A549 (cell line): ENCODE results near the gene ADARB2. TPM values are rescaled to one million over a fixed set of nuclear protein-coding genes. Genes with fewer than 3 reads are reported as not detected.
"Not testable (repeated sequence)": the region's sequence is repeated elsewhere in the genome, so short reads cannot be mapped to it uniquely, and the experiment has no call there.

ENCODE experiments used
- ATAC-seq, 2 experiments: fragments of 200-7000 bp in 1 of 2; fragments of >200 bp in 1 of 2; cut with Nextera tagmentation in 1 of 2; cut with Tn5 transposase in 1 of 2; 3 replicates each; pipeline versions ENCODE4 v1.8.0 to v1.9.1; 2018 to 2020; ENCODE audit warnings: mild to moderate bottlenecking in 1 of 2, moderate library complexity in 1 of 2
- CTCF ChIA-PET: fragments of 300-600 bp; sonication (Branson Sonifier 250); formaldehyde crosslinking; extraction: SDS; loops from one replicate; lab custom pipeline; 2021; ENCODE audit warnings: antibody characterized with exemption, inconsistent platforms; lab: Yijun Ruan, JAX
- POLR2A ChIA-PET: fragments of 350-600 bp; formaldehyde crosslinking; extraction: SDS; loops from one replicate; lab custom pipeline; 2021; ENCODE audit warnings: antibody characterized with exemption, inconsistent platforms; lab: Yijun Ruan, JAX
- DNase-seq, 2 experiments: peaks; one replicate each; pipeline versions ENCODE4 v3.0.0 to v3.0.0-alpha.2; 2011 to 2016; ENCODE audit warnings: low read depth in 1 of 2, low spot score in 1 of 2
- FAIRE-seq: peaks from 2 replicates; lab custom pipeline; 2011; peaks lifted over from hg19 to GRCh38; lab: Jason Lieb, UNC
- H3K27ac ChIP-seq, 2 experiments: fragments of >200 bp; sonication (Bioruptor Twin); formaldehyde crosslinking; 3 replicates each; pipeline ENCODE4 v1.5.1; 2016 to 2017
- H3K4me1 ChIP-seq: fragments of >200 bp; sonication (Bioruptor Twin); formaldehyde crosslinking; 3 replicates; pipeline ENCODE4 v1.6.1; 2016
- H3K4me2 ChIP-seq: fragments of >200 bp; sonication (Bioruptor Twin); formaldehyde crosslinking; 3 replicates; pipeline ENCODE4 v1.6.1; 2016
- H3K4me3 ChIP-seq: fragments of >200 bp; sonication (Bioruptor Twin); formaldehyde crosslinking; 3 replicates; pipeline ENCODE4 v1.5.1; 2016
- H3K9me3 ChIP-seq: fragments of >200 bp; sonication (Bioruptor Twin); formaldehyde crosslinking; 3 replicates; pipeline ENCODE4 v1.6.1; 2016
- CBX2 ChIP-seq: fragments of 200-600 bp; sonication (generic); IDR thresholded peaks from 2 replicates; pipeline ENCODE4 v1.6.1; 2016; ENCODE audit warnings: low read depth, mild to moderate bottlenecking, borderline replicate concordance
- CBX8 ChIP-seq: fragments of 200-600 bp; sonication (generic); IDR thresholded peaks from 2 replicates; pipeline ENCODE4 v1.6.1; 2016
- CHD4 ChIP-seq: fragments of 200-600 bp; sonication (generic); IDR thresholded peaks from 2 replicates; pipeline ENCODE4 v1.6.1; 2016; ENCODE audit warnings: antibody characterized with exemption, mild to moderate bottlenecking, borderline replicate concordance
- E2F6 ChIP-seq: IDR thresholded peaks from 2 replicates; pipeline ENCODE4 v1.6.1; 2012; ENCODE audit warnings: low read depth, borderline replicate concordance
- FOSB ChIP-seq: fragments of 250-450 bp; sonication (Bioruptor Pico); IDR thresholded peaks from 2 replicates; pipeline ENCODE4 v1.5.0; 2020; ENCODE audit warnings: mild to moderate bottlenecking, moderate library complexity
- GATA3 ChIP-seq: IDR thresholded peaks from 2 replicates; pipeline ENCODE4 v1.6.1; 2012; ENCODE audit warnings: borderline replicate concordance
- HES2 ChIP-seq: fragments of >200 bp; sonication (Bioruptor Twin); formaldehyde crosslinking; IDR thresholded peaks from 2 replicates; pipeline ENCODE4 v1.6.1; 2016
- HEYL ChIP-seq: fragments of 250-450 bp; sonication (Bioruptor Pico); IDR thresholded peaks from 2 replicates; pipeline ENCODE4 v1.8.0; 2021; ENCODE audit warnings: mild to moderate bottlenecking, moderate library complexity
- HOXA7 ChIP-seq: fragments of 250-450 bp; sonication (Bioruptor Pico); IDR thresholded peaks from 2 replicates; pipeline ENCODE4 v1.5.0; 2020; ENCODE audit warnings: mild to moderate bottlenecking, moderate library complexity
- JUNB ChIP-seq: fragments of >200 bp; sonication (Bioruptor Twin); formaldehyde crosslinking; IDR thresholded peaks from 2 replicates; pipeline ENCODE4 v1.6.1; 2016
- KDM5A ChIP-seq: fragments of 200-600 bp; sonication (generic); IDR thresholded peaks from 2 replicates; pipeline ENCODE4 v1.6.1; 2016; ENCODE audit warnings: antibody characterized with exemption, mild to moderate bottlenecking
- MAX ChIP-seq: IDR thresholded peaks from 2 replicates; pipeline ENCODE4 v1.6.1; 2012
- MAZ ChIP-seq: fragments of 150-350 bp; IDR thresholded peaks from 2 replicates; pipeline ENCODE4 v1.6.1; 2014; ENCODE audit warnings: antibody characterized with exemption, low read depth, low read length, borderline replicate concordance
- PBX3 ChIP-seq: IDR thresholded peaks from 2 replicates; pipeline ENCODE4 v1.6.1; 2012
- POLR2A ChIP-seq: IDR thresholded peaks from 2 replicates; pipeline ENCODE4 v1.6.1; 2012; ENCODE audit warnings: mild to moderate bottlenecking, low read length
- REST ChIP-seq: fragments of 200-600 bp; sonication (generic); IDR thresholded peaks from 2 replicates; pipeline ENCODE4 v1.6.1; 2016; ENCODE audit warnings: antibody characterized with exemption, mild to moderate bottlenecking, moderate library complexity
- RNF2 ChIP-seq: fragments of 200-600 bp; sonication (generic); IDR thresholded peaks from 2 replicates; pipeline ENCODE4 v1.6.1; 2016; ENCODE audit warnings: low read depth, mild to moderate bottlenecking, antibody characterized with exemption, moderate library complexity, borderline replicate concordance
- SREBF2 ChIP-seq: fragments of 450-650 bp; IDR thresholded peaks from 2 replicates; pipeline ENCODE4 v1.6.1; 2014; ENCODE audit warnings: mild to moderate bottlenecking, moderate library complexity
- TP53 ChIP-seq: fragments of 250-450 bp; sonication (Bioruptor Pico); IDR thresholded peaks from 2 replicates; pipeline ENCODE4 v1.5.0; 2021; ENCODE audit warnings: mild to moderate bottlenecking, moderate library complexity
- ZC3H11A ChIP-seq: fragments of 450-650 bp; IDR thresholded peaks from 2 replicates; pipeline ENCODE4 v1.6.1; 2014; ENCODE audit warnings: antibody characterized with exemption, mild to moderate bottlenecking
- ZFP36 ChIP-seq: fragments of 450-650 bp; IDR thresholded peaks from 2 replicates; pipeline ENCODE4 v1.6.1; 2014; ENCODE audit warnings: borderline replicate concordance; ENCODE audit not compliant: partially characterized antibody
- WGBS: methylation state at CpG from one replicate; pipeline ENCODE4 v1.1.6; 2017; ENCODE audit errors: missing lambda C conversion rate; 5-methylcytosine and 5-hydroxymethylcytosine counted together
- polyA plus RNA-seq, 4 experiments: library from polyadenylated mRNA; depleted of rRNA in 3 of 4; stranded (reverse); fragments of >200 nt; fragmentation: RNase III in 1 of 4; extraction: RNeasy Plus Mini Kit Qiagen cat#74134 plus additional on column Dnase treatment in 1 of 4; gene quantifications; 2 replicates in 3 of 4; 3 replicates in 1 of 4; pipeline ENCODE4 v1.2.3, GENCODE V29; 2011 to 2017

The ADARB2 gene
- polyA plus RNA-seq, 2 of the 4 experiments (the other 2 are of a cell fraction): not detected

GRCh38 chr10:1432161-1432560 is 305.2 kb downstream of the ADARB2 start (continued):
- no peak for TF ChIP-seq REST
- TF ChIP-seq, all 56 proteins: peak for 0

GRCh38 chr10:1431229-1431628 is 306.1 kb downstream of the ADARB2 start:
- DNase-seq (no peak), FAIRE-seq (no peak), ATAC-seq (no peak)
- ChIA-PET POLR2A (no interaction called here), CTCF (interaction anchor here (2.8 kb wide), 1 partner anchor 10 kb away, joined by 13 read pairs; no protein-coding TSS in a partner anchor)
- Histone ChIP-seq H3K9me3 (peaks cover 15% of the 10 kb centered on the region), H3K4me1 (no peaks in the 10 kb centered on the region), H3K27ac (no peak overlapping the region), H3K4me2 (no peak overlapping the region), H3K4me3 (no peak overlapping the region)
- 0% methylated on average over 1 of the region's 1 CpG for WGBS
- TF ChIP-seq FOSB (CRISPR knock-in tag) (no peak), PBX3 (no peak), RNF2 (no peak), E2F6 (no peak), MAZ (no peak), JUNB (no peak), CBX2 (no peak), ZC3H11A (no peak), CBX8 (no peak), HEYL (CRISPR knock-in tag) (no peak), TP53 (CRISPR knock-in tag) (no peak), POLR2A (no peak), CHD4 (no peak), GATA3 (no peak), HOXA7 (no peak), HES2 (no peak), SREBF2 (no peak), KDM5A (no peak), ZFP36 (no peak), MAX (no peak)

- H3K4me2 ChIP-seq, H3K4me3 ChIP-seq, DNase-seq, H3K4me1 ChIP-seq, H3K27ac ChIP-seq, POLR2A ChIA-PET, FAIRE-seq, ATAC-seq: not testable (repeated sequence)
- WGBS: under 1% methylated on average over 3 of the region's 3 CpGs
- H3K9me3 ChIP-seq: peaks cover 15% of the 10 kb centered on the region
- CTCF ChIA-PET: interaction anchor here (0.9 kb wide), 1 partner anchor 23 kb away, joined by 4 read pairs; no protein-coding TSS in a partner anchor
Measured at GRCh38 chr10:1427521-1428186, 309.7 kb downstream of the ADARB2 start.
